Common myeloid progenitor, CD34-positive (primary cell): ENCODE measurements around the gene NLRX1. TPM values are rescaled to one million over a fixed set of nuclear protein-coding genes. Genes with fewer than 3 reads are reported as not detected.

Experiments
- CTCF ChIA-PET: fragments of 350-600 bp; sonication (Branson Sonifier 250); formaldehyde crosslinking; loops from one replicate; lab custom pipeline; 2021; ENCODE audit warnings: antibody characterized with exemption; lab: Charles Lee
- POLR2A ChIA-PET: fragments of 350-600 bp; sonication (Branson Sonifier 250); formaldehyde crosslinking; loops from one replicate; lab custom pipeline; 2021; ENCODE audit warnings: antibody characterized with exemption; lab: Charles Lee
- DNase-seq, 3 donors: peaks; one replicate each; pipeline versions ENCODE4 v3.0.0 to v3.0.0-alpha.2; 2013
- H3K27ac ChIP-seq, 2 experiments: 1 replicate in 1 of 2; 2 replicates in 1 of 2; pipeline ENCODE4 v1.7.0; 2013; ENCODE audit warnings: inconsistent platforms in 2 of 2, low read length in 2 of 2, mild to moderate bottlenecking in 2 of 2, low read depth in 1 of 2, moderate library complexity in 1 of 2; ENCODE audit not compliant: severe bottlenecking in 2 of 2, insufficient read depth in 1 of 2, poor library complexity in 1 of 2
- H3K27me3 ChIP-seq, 5 experiments: replicated peaks in 2 of 5; 1 replicate in 3 of 5; 2 replicates in 2 of 5; pipeline versions ENCODE4 v1.6.1 to v1.7.0; 2013; ENCODE audit warnings: low read length in 4 of 5, mild to moderate bottlenecking in 2 of 5, moderate library complexity in 2 of 5, inconsistent platforms in 1 of 5; ENCODE audit not compliant: insufficient read depth in 5 of 5, control insufficient read depth in 4 of 5
- H3K36me3 ChIP-seq, 4 experiments: 1 replicate in 2 of 4; 2 replicates in 2 of 4; pipeline versions ENCODE4 v1.6.1 to v1.7.0; 2013; ENCODE audit warnings: low read length in 3 of 4, control low read depth in 1 of 4, mild to moderate bottlenecking in 1 of 4; ENCODE audit not compliant: control insufficient read depth in 4 of 4, insufficient read depth in 4 of 4
- H3K4me1 ChIP-seq, 4 experiments: 1 replicate in 3 of 4; 2 replicates in 1 of 4; pipeline versions ENCODE4 v1.6.1 to v1.7.1; 2013; ENCODE audit warnings: low read length in 3 of 4, mild to moderate bottlenecking in 3 of 4, control low read depth in 1 of 4, inconsistent platforms in 1 of 4, moderate library complexity in 1 of 4; ENCODE audit not compliant: control insufficient read depth in 4 of 4, insufficient read depth in 4 of 4; ENCODE audit errors: control extremely low read depth in 1 of 4
- H3K4me3 ChIP-seq, 7 experiments: 1 replicate in 4 of 7; 2 replicates in 3 of 7; pipeline versions ENCODE4 v1.5.1 to v1.7.0; 2013; ENCODE audit warnings: mild to moderate bottlenecking in 7 of 7, low read length in 6 of 7, moderate library complexity in 6 of 7, inconsistent platforms in 2 of 7, low read depth in 2 of 7, control low read depth in 1 of 7; ENCODE audit not compliant: insufficient read depth in 4 of 7, control insufficient read depth in 1 of 7; ENCODE audit errors: extremely low read depth in 1 of 7
- H3K9me3 ChIP-seq, 5 experiments: 1 replicate in 4 of 5; 2 replicates in 1 of 5; pipeline versions ENCODE4 v1.6.1 to v1.7.1; 2013; ENCODE audit warnings: low read length in 4 of 5, mild to moderate bottlenecking in 2 of 5, inconsistent platforms in 1 of 5, low read depth in 1 of 5, moderate library complexity in 1 of 5; ENCODE audit not compliant: control insufficient read depth in 4 of 5, insufficient read depth in 2 of 5; ENCODE audit errors: control extremely low read depth in 1 of 5
- whole genome bisulfite sequencing: methylation state at CpG from one replicate; pipeline ENCODE4 v1.1.5; 2013; ENCODE audit not compliant: insufficient coverage; 5-methylcytosine and 5-hydroxymethylcytosine counted together
- polyA plus RNA-seq: library from polyadenylated mRNA; unstranded; fragments of 120-200 nt; gene quantifications from one replicate; pipeline ENCODE4 v1.2.1, GENCODE V29; 2013

NLRX1 gene, protein sequence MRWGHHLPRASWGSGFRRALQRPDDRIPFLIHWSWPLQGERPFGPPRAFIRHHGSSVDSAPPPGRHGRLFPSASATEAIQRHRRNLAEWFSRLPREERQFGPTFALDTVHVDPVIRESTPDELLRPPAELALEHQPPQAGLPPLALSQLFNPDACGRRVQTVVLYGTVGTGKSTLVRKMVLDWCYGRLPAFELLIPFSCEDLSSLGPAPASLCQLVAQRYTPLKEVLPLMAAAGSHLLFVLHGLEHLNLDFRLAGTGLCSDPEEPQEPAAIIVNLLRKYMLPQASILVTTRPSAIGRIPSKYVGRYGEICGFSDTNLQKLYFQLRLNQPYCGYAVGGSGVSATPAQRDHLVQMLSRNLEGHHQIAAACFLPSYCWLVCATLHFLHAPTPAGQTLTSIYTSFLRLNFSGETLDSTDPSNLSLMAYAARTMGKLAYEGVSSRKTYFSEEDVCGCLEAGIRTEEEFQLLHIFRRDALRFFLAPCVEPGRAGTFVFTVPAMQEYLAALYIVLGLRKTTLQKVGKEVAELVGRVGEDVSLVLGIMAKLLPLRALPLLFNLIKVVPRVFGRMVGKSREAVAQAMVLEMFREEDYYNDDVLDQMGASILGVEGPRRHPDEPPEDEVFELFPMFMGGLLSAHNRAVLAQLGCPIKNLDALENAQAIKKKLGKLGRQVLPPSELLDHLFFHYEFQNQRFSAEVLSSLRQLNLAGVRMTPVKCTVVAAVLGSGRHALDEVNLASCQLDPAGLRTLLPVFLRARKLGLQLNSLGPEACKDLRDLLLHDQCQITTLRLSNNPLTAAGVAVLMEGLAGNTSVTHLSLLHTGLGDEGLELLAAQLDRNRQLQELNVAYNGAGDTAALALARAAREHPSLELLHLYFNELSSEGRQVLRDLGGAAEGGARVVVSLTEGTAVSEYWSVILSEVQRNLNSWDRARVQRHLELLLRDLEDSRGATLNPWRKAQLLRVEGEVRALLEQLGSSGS
- polyA plus RNA-seq = 12.9 TPM

GRCh38 chr11:119168471-119169281 lies at the start of gene NLRX1:
TSS of gene NLRX1 (plus strand) at chr11:119168725. CDS start at chr11:119171404, 2,679 bp downstream.
- Histone ChIP-seq H3K36me3 (peaks cover 0 to 9% (median 2%) of the 10 kb centered on the region in 4 experiments), H3K4me3 (peak within 1 kb of the TSS; percentile 68 to 87 (median 79)), H3K9me3 (no peaks in the 10 kb centered on the region), H3K27me3 (no peaks in the 10 kb centered on the region), H3K4me1 (peaks cover 0 to 23% (median 10%) of the 10 kb centered on the region in 4 experiments), H3K27ac (peak within 1 kb of the TSS; percentile 40 to 66)
- POLR2A ChIA-PET = interaction anchor here (0.6 to 1.3 kb wide), 3 partner anchors 10 to 47 kb away, joined by 3 to 4 read pairs (median 3); partner anchors contain the start of gene HINFP
- peak; percentile 82 to 93 (median 92) for DNase-seq
- under 1% methylated on average over 54 of the region's 63 CpGs for WGBS
- CTCF ChIA-PET = interaction anchor here (0.6 to 6.3 kb wide), 18 partner anchors 9 to 116 kb away, joined by 3 to 42 read pairs (median 4); no protein-coding TSS in a partner anchor

GRCh38 chr11:119118946-119119345 lies 49.6 kb upstream of the NLRX1 start:
- Histone ChIP-seq H3K4me3 (no peak overlapping the region), H3K36me3 (peaks cover 0 to 24% (median 8%) of the 10 kb centered on the region in 4 experiments), H3K27ac (no peak overlapping the region), H3K4me1 (peaks cover 16 to 31% (median 27%) of the 10 kb centered on the region in 4 experiments), H3K27me3 (no peaks in the 10 kb centered on the region), H3K9me3 (no peaks in the 10 kb centered on the region)
- ChIA-PET POLR2A (interaction anchor here (1.4 kb wide), 1 partner anchor 12 kb away, joined by 3 read pairs; the partner anchor contains the start of gene C2CD2L), CTCF (interaction anchor here (0.6 to 7.2 kb wide), 6 partner anchors 10 to 63 kb away, joined by 3 to 45 read pairs (median 3); partner anchors contain the start of gene C2CD2L)
- DNase-seq = no peak
- no CpG with 5 or more reads among the region's 1 CpG for WGBS

GRCh38 chr11:119120639-119121007 lies 47.9 kb upstream of the NLRX1 start:
- Histone ChIP-seq H3K27ac (peak overlapping the region in 1 of 2 experiments; percentile 53), H3K9me3 (no peaks in the 10 kb centered on the region), H3K36me3 (peaks cover 3 to 19% (median 12%) of the 10 kb centered on the region in 4 experiments), H3K4me1 (peaks cover 12 to 25% (median 21%) of the 10 kb centered on the region in 4 experiments), H3K4me3 (peak overlapping the region in 5 of 7 experiments; percentile 33 to 98 (median 73)), H3K27me3 (no peaks in the 10 kb centered on the region)
- DNase-seq = peak in 2 of 3 donors; percentile 26 to 32
- ChIA-PET POLR2A (no interaction called here), CTCF (interaction anchor here (0.6 to 7.2 kb wide), 6 partner anchors 12 to 65 kb away, joined by 3 to 45 read pairs (median 3); partner anchors contain the start of gene C2CD2L)
- WGBS = 73% methylated on average over 5 of the region's 5 CpGs

GRCh38 chr11:119121008-119121810 lies 47.3 kb upstream of the NLRX1 start, which contains the start of gene HINFP:
TSS of gene HINFP (plus strand) at chr11:119121580. CDS start at chr11:119126945, 5,365 bp downstream.
- no peaks in the 10 kb centered on the region for H3K9me3 ChIP-seq
- CTCF ChIA-PET = interaction anchor here (0.8 to 7.2 kb wide), 7 partner anchors 11 to 85 kb away, joined by 3 to 45 read pairs (median 3); partner anchors contain the start of genes C2CD2L and CBL
- H3K4me1 ChIP-seq = peaks cover 11 to 20% (median 19%) of the 10 kb centered on the region in 4 experiments
- POLR2A ChIA-PET = interaction anchor here (1.1 to 1.6 kb wide), 2 partner anchors 26 to 48 kb away, joined by 3 to 4 read pairs; partner anchors contain the start of gene NLRX1
- 0% methylated on average over 50 of the region's 54 CpGs for WGBS
- DNase-seq = peak; percentile 99
- H3K4me3 ChIP-seq = peak within 1 kb of the TSS; percentile 85 to 99 (median 94)
- H3K36me3 ChIP-seq = peaks cover 3 to 15% (median 11%) of the 10 kb centered on the region in 4 experiments
- H3K27ac ChIP-seq = peak within 1 kb of the TSS; percentile 59 to 90
- no peaks in the 10 kb centered on the region for H3K27me3 ChIP-seq

- Histone ChIP-seq H3K27me3 (no peaks in the 10 kb centered on the region), H3K4me1 (peaks cover 11 to 20% (median 19%) of the 10 kb centered on the region in 4 experiments), H3K36me3 (peaks cover 3 to 16% (median 9%) of the 10 kb centered on the region in 4 experiments), H3K4me3 (peak overlapping the region; percentile 85 to 99 (median 94)), H3K27ac (peak overlapping the region; percentile 59 to 90), H3K9me3 (no peaks in the 10 kb centered on the region)
- DNase-seq = no peak
- WGBS = 0% methylated on average over 16 of the region's 20 CpGs
- ChIA-PET CTCF (interaction anchor here (0.8 to 7.2 kb wide), 7 partner anchors 10 to 85 kb away, joined by 3 to 45 read pairs (median 3); partner anchors contain the start of genes C2CD2L and CBL), POLR2A (interaction anchor here (1.1 to 1.6 kb wide), 2 partner anchors 27 to 47 kb away, joined by 3 to 4 read pairs; partner anchors contain the start of gene NLRX1)
Observed at GRCh38 chr11:119121811-119122124, 46.8 kb upstream of the NLRX1 start.
